Astrocyte (in vitro differentiated cells and primary cell): ENCODE measurements around the gene GABBR1. TPM values are rescaled to one million over a fixed set of nuclear protein-coding genes. Genes with fewer than 3 reads are reported as not detected.
A peak's percentile ranks its signal among the peaks of the same experiment; 100 is the strongest.

Experiments
- DNase-seq: peaks from one replicate; pipeline ENCODE4 v3.0.0-alpha.2; 2010; ENCODE audit warnings: low read depth
- FAIRE-seq: peaks from 2 replicates; lab custom pipeline; 2011; peaks lifted over from hg19 to GRCh38; lab: Jason Lieb, UNC
- H2AFZ ChIP-seq: 2 replicates; pipeline ENCODE4 v1.6.0; 2012; ENCODE audit warnings: low read depth, low read length, inconsistent platforms
- H3K27ac ChIP-seq: 2 replicates; pipeline ENCODE4 v1.5.1; 2011; ENCODE audit warnings: low read depth, low read length, inconsistent platforms
- H3K27me3 ChIP-seq: 2 replicates; pipeline ENCODE4 v1.6.0; 2011; ENCODE audit warnings: low read length, inconsistent platforms; ENCODE audit not compliant: insufficient read depth
- H3K36me3 ChIP-seq: 2 replicates; pipeline ENCODE4 v1.5.1; 2011; ENCODE audit warnings: low read length, inconsistent platforms; ENCODE audit not compliant: insufficient read depth
- H3K4me1 ChIP-seq: 2 replicates; pipeline ENCODE4 v1.5.1; 2011; ENCODE audit warnings: low read length, inconsistent platforms; ENCODE audit not compliant: insufficient read depth
- H3K4me2 ChIP-seq: 2 replicates; pipeline ENCODE4 v1.6.0; 2012; ENCODE audit warnings: low read length, inconsistent platforms
- H3K4me3 ChIP-seq: 2 replicates; pipeline ENCODE4 v1.5.1; 2011; ENCODE audit warnings: low read depth, mild to moderate bottlenecking, low read length, inconsistent platforms; ENCODE audit not compliant: insufficient read depth
- H3K79me2 ChIP-seq: 2 replicates; pipeline ENCODE4 v1.6.0; 2012; ENCODE audit warnings: mild to moderate bottlenecking, low read length, inconsistent platforms; ENCODE audit not compliant: insufficient read depth
- H3K9ac ChIP-seq: 2 replicates; pipeline ENCODE4 v1.6.0; 2012; ENCODE audit warnings: mild to moderate bottlenecking, low read length, inconsistent platforms
- H3K9me3 ChIP-seq: 2 replicates; pipeline ENCODE4 v1.5.1; 2012; ENCODE audit warnings: low read depth, mild to moderate bottlenecking, low read length, inconsistent platforms; ENCODE audit not compliant: insufficient read depth
- H4K20me1 ChIP-seq: 2 replicates; pipeline ENCODE4 v1.6.0; 2012; ENCODE audit warnings: low read length, inconsistent platforms; ENCODE audit not compliant: insufficient read depth
- H3K27ac Mint-ChIP-seq: one replicate; pipeline ENCODE4 v1.8.0; 2021; ENCODE audit warnings: mild to moderate bottlenecking, mixed read lengths; ENCODE audit not compliant: unreplicated experiment
- H3K27me3 Mint-ChIP-seq: one replicate; pipeline ENCODE4 v1.8.0; 2021; ENCODE audit warnings: low read depth, mixed read lengths; ENCODE audit not compliant: unreplicated experiment
- H3K36me3 Mint-ChIP-seq: one replicate; pipeline ENCODE4 v1.8.0; 2021; ENCODE audit warnings: low read depth, mixed read lengths; ENCODE audit not compliant: unreplicated experiment
- H3K4me1 Mint-ChIP-seq: one replicate; pipeline ENCODE4 v1.8.0; 2021; ENCODE audit warnings: low read depth, mixed read lengths; ENCODE audit not compliant: unreplicated experiment
- H3K4me3 Mint-ChIP-seq: one replicate; pipeline ENCODE4 v1.8.0; 2021; ENCODE audit warnings: mild to moderate bottlenecking, moderate library complexity, mixed read lengths; ENCODE audit not compliant: unreplicated experiment
- H3K9me3 Mint-ChIP-seq: one replicate; pipeline ENCODE4 v1.8.0; 2021; ENCODE audit warnings: mild to moderate bottlenecking, mixed read lengths; ENCODE audit not compliant: unreplicated experiment
- EZH2 ChIP-seq: IDR thresholded peaks from 2 replicates; pipeline ENCODE4 v1.6.1; 2012; ENCODE audit warnings: mild to moderate bottlenecking, low read length, inconsistent platforms; ENCODE audit not compliant: insufficient read depth
- total RNA-seq: library from RNA; stranded (reverse); gene quantifications from 2 replicates; pipeline ENCODE4 v1.2.1, GENCODE V29; 2021
- TF ChIP-seq, protein P1 (sequence below): IDR thresholded peaks from 2 replicates; pipeline ENCODE4 v1.5.1; 2011; ENCODE audit warnings: low read depth, mild to moderate bottlenecking, inconsistent platforms, low read length, moderate library complexity; ENCODE audit not compliant: insufficient read depth

GABBR1 gene
- total RNA-seq, 1 donor from 2014 or later, result 66.3 TPM

DNA sequence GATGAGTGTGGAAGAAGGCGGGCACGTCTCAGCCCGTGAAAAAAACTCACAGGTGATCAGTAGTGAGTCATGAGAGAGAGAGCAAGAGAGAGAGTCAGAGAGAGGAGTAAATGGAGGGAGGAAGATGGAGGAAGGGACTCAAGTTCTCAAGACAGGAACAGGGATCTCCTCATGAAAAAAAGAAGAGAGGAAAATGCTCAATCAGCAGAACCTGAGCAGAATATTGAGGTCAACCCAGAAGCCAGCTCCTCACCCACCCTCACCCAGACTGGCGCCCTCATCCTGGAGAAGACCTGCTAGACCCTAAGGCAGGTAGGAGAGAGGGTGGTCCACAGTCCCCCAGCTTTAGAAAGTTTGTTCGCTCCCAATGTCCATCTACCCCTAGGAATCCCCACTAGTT, 78.2 kb downstream of the GABBR1 start:
- Histone ChIP-seq H3K4me1 (no peaks in the 10 kb centered on the region), H3K36me3 (no peaks in the 10 kb centered on the region), H3K4me3 (no peak overlapping the region), H4K20me1 (no peaks in the 10 kb centered on the region), H3K9ac (no peak overlapping the region), H3K79me2 (no peaks in the 10 kb centered on the region), H3K27ac (no peak overlapping the region), H3K27me3 (peaks cover 20% of the 10 kb centered on the region), H3K9me3 (no peaks in the 10 kb centered on the region), H3K4me2 (no peak overlapping the region), H2AFZ (no peak overlapping the region)
- Mint-ChIP-seq H3K9me3 (peaks cover 9% of the 10 kb centered on the region), H3K4me3 (no peak overlapping the region), H3K4me1 (peaks cover 11% of the 10 kb centered on the region), H3K27me3 (peaks cover 59% of the 10 kb centered on the region), H3K27ac (no peak overlapping the region), H3K36me3 (peaks cover 7% of the 10 kb centered on the region)
- FAIRE-seq (no peak), DNase-seq (no peak)
- TF ChIP-seq, protein P1, sequence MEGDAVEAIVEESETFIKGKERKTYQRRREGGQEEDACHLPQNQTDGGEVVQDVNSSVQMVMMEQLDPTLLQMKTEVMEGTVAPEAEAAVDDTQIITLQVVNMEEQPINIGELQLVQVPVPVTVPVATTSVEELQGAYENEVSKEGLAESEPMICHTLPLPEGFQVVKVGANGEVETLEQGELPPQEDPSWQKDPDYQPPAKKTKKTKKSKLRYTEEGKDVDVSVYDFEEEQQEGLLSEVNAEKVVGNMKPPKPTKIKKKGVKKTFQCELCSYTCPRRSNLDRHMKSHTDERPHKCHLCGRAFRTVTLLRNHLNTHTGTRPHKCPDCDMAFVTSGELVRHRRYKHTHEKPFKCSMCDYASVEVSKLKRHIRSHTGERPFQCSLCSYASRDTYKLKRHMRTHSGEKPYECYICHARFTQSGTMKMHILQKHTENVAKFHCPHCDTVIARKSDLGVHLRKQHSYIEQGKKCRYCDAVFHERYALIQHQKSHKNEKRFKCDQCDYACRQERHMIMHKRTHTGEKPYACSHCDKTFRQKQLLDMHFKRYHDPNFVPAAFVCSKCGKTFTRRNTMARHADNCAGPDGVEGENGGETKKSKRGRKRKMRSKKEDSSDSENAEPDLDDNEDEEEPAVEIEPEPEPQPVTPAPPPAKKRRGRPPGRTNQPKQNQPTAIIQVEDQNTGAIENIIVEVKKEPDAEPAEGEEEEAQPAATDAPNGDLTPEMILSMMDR, result no peak
- TF ChIP-seq EZH2, result no peak

DNA sequence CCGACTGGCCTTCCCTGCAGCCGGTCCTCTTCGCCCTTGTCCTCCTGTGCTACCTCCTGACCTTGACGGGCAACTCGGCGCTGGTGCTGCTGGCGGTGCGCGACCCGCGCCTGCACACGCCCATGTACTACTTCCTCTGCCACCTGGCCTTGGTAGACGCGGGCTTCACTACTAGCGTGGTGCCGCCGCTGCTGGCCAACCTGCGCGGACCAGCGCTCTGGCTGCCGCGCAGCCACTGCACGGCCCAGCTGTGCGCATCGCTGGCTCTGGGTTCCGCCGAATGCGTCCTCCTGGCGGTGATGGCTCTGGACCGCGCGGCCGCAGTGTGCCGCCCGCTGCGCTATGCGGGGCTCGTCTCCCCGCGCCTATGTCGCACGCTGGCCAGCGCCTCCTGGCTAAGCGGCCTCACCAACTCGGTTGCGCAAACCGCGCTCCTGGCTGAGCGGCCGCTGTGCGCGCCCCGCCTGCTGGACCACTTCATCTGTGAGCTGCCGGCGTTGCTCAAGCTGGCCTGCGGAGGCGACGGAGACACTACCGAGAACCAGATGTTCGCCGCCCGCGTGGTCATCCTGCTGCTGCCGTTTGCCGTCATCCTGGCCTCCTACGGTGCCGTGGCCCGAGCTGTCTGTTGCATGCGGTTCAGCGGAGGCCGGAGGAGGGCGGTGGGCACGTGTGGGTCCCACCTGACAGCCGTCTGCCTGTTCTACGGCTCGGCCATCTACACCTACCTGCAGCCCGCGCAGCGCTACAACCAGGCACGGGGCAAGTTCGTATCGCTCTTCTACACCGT, 79.5 kb downstream of the GABBR1 start:
- Histone ChIP-seq H3K27ac (no peak overlapping the region), H3K4me3 (no peak overlapping the region), H3K4me2 (peak overlapping the region; percentile 74), H3K79me2 (no peaks in the 10 kb centered on the region), H3K36me3 (no peaks in the 10 kb centered on the region), H4K20me1 (no peaks in the 10 kb centered on the region), H3K9me3 (no peaks in the 10 kb centered on the region), H2AFZ (peak overlapping the region; percentile 45), H3K9ac (no peak overlapping the region), H3K27me3 (peaks cover 20% of the 10 kb centered on the region), H3K4me1 (no peaks in the 10 kb centered on the region)
- H3K27ac Mint-ChIP-seq, result no peak overlapping the region
- peak; percentile 9 for DNase-seq
- peaks cover 7% of the 10 kb centered on the region for H3K36me3 Mint-ChIP-seq
- no peak for FAIRE-seq
- peak overlapping the region; percentile 58 for H3K4me3 Mint-ChIP-seq
- peaks cover 2% of the 10 kb centered on the region for H3K4me1 Mint-ChIP-seq
- peak; percentile 58 for TF ChIP-seq EZH2
- TF ChIP-seq, protein P1, result no peak
- peaks cover 67% of the 10 kb centered on the region for H3K27me3 Mint-ChIP-seq
- H3K9me3 Mint-ChIP-seq, result peaks cover 9% of the 10 kb centered on the region

- Histone ChIP-seq H3K9me3 (no peaks in the 10 kb centered on the region), H2AFZ (no peak overlapping the region), H3K4me2 (peak overlapping the region; percentile 74), H3K9ac (no peak overlapping the region), H3K79me2 (no peaks in the 10 kb centered on the region), H3K27me3 (peaks cover 20% of the 10 kb centered on the region), H3K36me3 (no peaks in the 10 kb centered on the region), H4K20me1 (no peaks in the 10 kb centered on the region), H3K4me3 (no peak overlapping the region), H3K27ac (no peak overlapping the region), H3K4me1 (no peaks in the 10 kb centered on the region)
- H3K27me3 Mint-ChIP-seq, result peaks cover 71% of the 10 kb centered on the region
- H3K27ac Mint-ChIP-seq, result no peak overlapping the region
- H3K4me3 Mint-ChIP-seq, result peak overlapping the region; percentile 55
- peaks cover 9% of the 10 kb centered on the region for H3K9me3 Mint-ChIP-seq
- H3K36me3 Mint-ChIP-seq, result peaks cover 7% of the 10 kb centered on the region
- peak; percentile 46 for DNase-seq
- peaks cover 2% of the 10 kb centered on the region for H3K4me1 Mint-ChIP-seq
- no peak for FAIRE-seq
- TF ChIP-seq, protein P1, result no peak
- TF ChIP-seq EZH2, result no peak
Observed at GRCh38 chr6:29552512-29553051, 80.4 kb downstream of the GABBR1 start.
